T-helper 22 cell (primary cell): ENCODE measurements around the gene THSD4.

Experiments
- DNase-seq: peaks from one replicate; pipeline ENCODE4 v3.0.0-alpha.2; 2020; ENCODE audit warnings: low read depth

The THSD4 gene

GRCh38 chr15:71688509-71689094, 573.3 kb downstream of the THSD4 start:
- DNase-seq: no peak

GRCh38 chr15:71691081-71691457, 575.8 kb downstream of the THSD4 start:
- DNase-seq: no peak

GRCh38 chr15:71691458-71692417, 576.5 kb downstream of the THSD4 start:
- DNase-seq: no peak

- no peak for DNase-seq
Observed at GRCh38 chr15:71697236-71697635, 582.0 kb downstream of the THSD4 start.

GRCh38 chr15:71698030-71698429, 582.8 kb downstream of the THSD4 start:
- no peak for DNase-seq

GRCh38 chr15:71698742-71699141, 583.5 kb downstream of the THSD4 start:
- DNase-seq: no peak

- DNase-seq: no peak
Observed at GRCh38 chr15:71699977-71700376, 584.7 kb downstream of the THSD4 start.

GRCh38 chr15:71701808-71702207, 586.5 kb downstream of the THSD4 start:
- no peak for DNase-seq

- no peak for DNase-seq
Observed at GRCh38 chr15:71702496-71702895, 587.2 kb downstream of the THSD4 start.

- no peak for DNase-seq
Observed at GRCh38 chr15:71705151-71705550, 589.9 kb downstream of the THSD4 start.

- no peak for DNase-seq
Observed at GRCh38 chr15:71706461-71707229, 591.4 kb downstream of the THSD4 start.

- DNase-seq: no peak
Observed at GRCh38 chr15:71707230-71708050, 592.2 kb downstream of the THSD4 start.

- no peak for DNase-seq
Observed at GRCh38 chr15:71708051-71708429, 592.8 kb downstream of the THSD4 start.

GRCh38 chr15:71708741-71709140, 593.5 kb downstream of the THSD4 start:
- no peak for DNase-seq

- DNase-seq: no peak
Observed at GRCh38 chr15:71709808-71710418, 594.6 kb downstream of the THSD4 start.

- DNase-seq: no peak
Observed at GRCh38 chr15:71712182-71712581, 596.9 kb downstream of the THSD4 start.

GRCh38 chr15:71713191-71713809, 598.0 kb downstream of the THSD4 start:
- no peak for DNase-seq

- DNase-seq: no peak
Observed at GRCh38 chr15:71715914-71716313, 600.6 kb downstream of the THSD4 start.

GRCh38 chr15:71716990-71717389, 601.7 kb downstream of the THSD4 start:
- no peak for DNase-seq

GRCh38 chr15:71718116-71718910, 603.0 kb downstream of the THSD4 start:
- DNase-seq: no peak
